NCI-H2227 (cell line): ENCODE measurements around the gene TARBP2.

Experiments used
- DNase-seq: peaks from one replicate; lab custom pipeline; 2025; ENCODE audit not compliant: unreplicated experiment; lab: John Stamatoyannopoulos, UW

The TARBP2 gene, protein sequence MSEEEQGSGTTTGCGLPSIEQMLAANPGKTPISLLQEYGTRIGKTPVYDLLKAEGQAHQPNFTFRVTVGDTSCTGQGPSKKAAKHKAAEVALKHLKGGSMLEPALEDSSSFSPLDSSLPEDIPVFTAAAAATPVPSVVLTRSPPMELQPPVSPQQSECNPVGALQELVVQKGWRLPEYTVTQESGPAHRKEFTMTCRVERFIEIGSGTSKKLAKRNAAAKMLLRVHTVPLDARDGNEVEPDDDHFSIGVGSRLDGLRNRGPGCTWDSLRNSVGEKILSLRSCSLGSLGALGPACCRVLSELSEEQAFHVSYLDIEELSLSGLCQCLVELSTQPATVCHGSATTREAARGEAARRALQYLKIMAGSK

GRCh38 chr12:53500776-53501614 lies at the start of gene TARBP2:
Gene TARBP2 (plus strand): TSS chr12:53501283. CDS start chr12:53501409, 126 bp downstream.
- peak; percentile 97 for DNase-seq

- peak; percentile 97 for DNase-seq
Observed at GRCh38 chr12:53451661-53452158, 49.4 kb upstream of the TARBP2 start, which contains the start of gene PCBP2. Gene PCBP2 (plus strand): TSS chr12:53452102. CDS start chr12:53454801, 2,699 bp downstream.

- DNase-seq: peak; percentile 86
Observed at GRCh38 chr12:53452159-53453077, 48.7 kb upstream of the TARBP2 start.

GRCh38 chr12:53453953-53454640 lies 47.0 kb upstream of the TARBP2 start:
- no peak for DNase-seq

DNA sequence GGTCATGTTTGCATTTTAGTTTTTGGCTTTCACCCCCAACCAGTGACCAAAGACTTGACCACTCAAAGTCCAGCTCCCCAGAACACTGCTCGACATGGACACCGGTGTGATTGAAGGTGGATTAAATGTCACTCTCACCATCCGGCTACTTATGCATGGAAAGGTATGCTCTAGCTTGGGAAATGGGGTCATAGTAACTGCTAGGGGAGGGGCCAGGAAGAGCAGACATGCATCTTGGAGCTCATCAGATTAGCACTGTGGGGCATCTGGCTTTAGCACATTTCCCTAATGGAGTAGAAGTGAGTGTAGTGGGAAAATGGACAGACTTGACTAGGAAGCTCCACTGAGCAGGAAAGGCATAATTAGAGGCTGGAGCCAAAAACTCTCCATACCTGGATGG lies 46.4 kb upstream of the TARBP2 start:
- DNase-seq: no peak

DNA sequence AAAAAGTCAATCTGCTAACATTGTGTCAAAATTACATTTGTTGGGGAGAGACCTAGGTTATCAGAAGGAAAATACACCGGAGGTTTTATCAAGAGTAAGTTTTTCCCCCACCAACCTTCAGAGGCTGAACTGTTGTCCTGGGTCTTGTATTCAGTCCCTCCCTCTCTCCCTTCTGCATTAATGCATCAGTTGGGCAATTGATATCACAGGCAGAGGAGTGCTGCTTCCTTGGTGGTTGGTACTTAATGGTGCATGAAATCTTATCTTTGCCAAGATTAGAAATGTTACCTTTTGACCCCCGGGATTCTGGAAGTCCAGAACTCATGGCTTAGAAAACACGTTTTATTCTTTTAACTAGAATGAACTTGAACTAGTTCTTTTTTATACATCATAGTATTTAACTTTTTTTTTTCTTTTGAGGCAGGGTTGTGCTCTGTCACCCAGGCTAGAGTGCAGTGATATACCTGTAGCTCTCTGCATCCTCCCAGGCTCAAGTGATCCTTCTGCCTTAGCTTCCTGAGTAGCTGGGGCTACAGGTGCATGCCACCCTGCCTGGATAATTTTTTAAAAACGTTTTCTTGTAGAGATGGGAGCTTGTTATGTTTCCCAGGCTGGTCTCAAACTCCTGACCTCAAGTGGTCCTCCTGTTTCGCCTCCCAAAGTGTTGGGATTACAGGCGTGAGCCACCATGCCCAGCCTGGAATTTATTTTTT lies 44.3 kb upstream of the TARBP2 start:
- DNase-seq: no peak

DNA sequence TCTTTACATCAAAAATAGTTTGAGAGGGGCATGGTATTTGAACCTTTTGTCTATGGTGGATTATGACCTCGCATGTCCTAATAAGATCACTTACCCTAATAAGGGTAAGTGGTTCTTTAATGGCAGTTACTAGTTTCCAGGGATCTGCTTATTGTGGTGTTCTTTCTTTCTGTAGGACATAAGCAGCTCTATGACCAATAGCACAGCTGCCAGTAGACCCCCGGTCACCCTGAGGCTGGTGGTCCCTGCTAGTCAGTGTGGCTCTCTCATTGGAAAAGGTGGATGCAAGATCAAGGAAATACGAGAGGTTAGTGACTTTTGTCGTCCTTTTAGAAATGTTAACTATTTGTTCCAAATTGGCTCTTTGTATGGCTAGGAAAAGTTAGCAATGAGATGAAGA lies 42.0 kb upstream of the TARBP2 start:
- DNase-seq: no peak

DNA sequence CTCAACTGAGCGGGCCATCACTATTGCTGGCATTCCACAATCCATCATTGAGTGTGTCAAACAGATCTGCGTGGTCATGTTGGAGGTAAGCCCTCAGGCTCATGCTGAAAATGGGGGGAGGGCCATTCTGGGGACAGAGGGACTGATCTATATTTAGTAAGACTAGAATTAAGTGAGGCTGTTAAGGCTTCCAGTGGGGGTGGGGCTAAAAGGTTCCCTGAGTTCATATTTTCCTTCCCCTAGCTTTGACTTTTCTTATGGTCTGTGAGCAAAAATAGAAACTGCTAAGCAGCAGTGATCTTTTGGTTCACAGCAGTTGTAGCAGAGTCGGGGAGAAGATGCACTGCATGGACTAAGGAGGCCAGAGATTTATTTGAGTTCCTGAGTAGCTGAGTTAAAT lies 40.0 kb upstream of the TARBP2 start:
- peak; percentile 19 for DNase-seq

- DNase-seq: no peak
Observed at GRCh38 chr12:53461591-53461990, 39.5 kb upstream of the TARBP2 start.

GRCh38 chr12:53462935-53463334 lies 38.1 kb upstream of the TARBP2 start:
- no peak for DNase-seq

DNA sequence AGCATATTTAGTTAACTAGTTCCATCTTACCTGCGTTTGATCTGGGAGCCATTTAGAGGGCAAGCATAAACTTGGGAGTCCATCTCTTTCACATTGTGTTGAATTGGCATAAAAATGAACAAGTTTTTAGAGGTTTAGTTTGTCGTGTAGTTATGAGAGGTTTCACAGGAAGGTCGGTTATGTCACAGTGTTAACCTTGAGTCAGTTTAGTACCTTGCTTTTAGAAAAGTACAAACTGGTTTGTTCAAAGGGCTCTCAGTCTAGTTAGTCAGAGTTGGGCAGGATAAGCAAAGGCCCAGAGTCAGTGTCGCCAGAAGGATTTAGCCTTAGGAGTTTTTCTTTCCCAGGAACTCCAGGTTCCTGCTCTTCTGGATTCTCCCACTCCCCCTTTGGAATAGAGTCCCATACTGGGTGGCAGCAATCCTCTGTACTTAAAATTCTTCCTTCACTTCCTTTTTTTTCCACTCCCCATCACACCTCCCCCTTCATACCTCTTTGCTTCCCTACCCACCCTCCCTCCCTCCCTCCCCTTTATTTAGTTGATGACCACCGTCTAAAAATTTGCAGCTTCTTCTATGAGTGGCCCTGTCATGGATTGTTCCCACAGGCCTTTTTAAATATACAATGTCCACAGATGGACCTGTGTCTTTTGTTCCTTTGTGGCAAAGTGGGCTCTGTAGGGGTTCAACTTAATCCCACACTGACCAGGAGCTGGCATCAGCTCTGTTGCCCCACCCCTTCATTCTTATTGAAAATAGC lies 37.1 kb upstream of the TARBP2 start:
- DNase-seq: no peak

GRCh38 chr12:53464685-53465418 lies 36.2 kb upstream of the TARBP2 start:
- no peak for DNase-seq

- DNase-seq: no peak
Observed at GRCh38 chr12:53465679-53466078, 35.4 kb upstream of the TARBP2 start.

DNA sequence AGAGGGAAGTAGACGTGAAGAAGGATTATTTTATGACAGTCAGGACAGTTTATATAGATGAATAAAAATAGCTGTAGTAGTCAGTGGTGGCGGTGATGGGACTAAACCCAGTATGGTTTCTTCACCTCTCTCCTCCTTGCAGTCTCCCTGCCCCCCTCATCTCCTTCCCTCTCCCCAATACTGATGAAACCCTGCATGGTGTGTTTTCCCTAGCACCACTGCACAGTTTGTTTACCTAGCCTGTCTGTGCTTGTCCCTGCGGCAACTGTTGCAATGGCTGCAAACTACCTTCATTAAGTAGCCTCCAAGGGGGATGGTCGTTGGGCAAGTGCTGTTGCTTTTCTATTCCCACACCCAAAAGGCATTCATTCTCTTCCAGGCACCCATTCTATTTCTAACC lies 34.4 kb upstream of the TARBP2 start:
- DNase-seq: no peak

DNA sequence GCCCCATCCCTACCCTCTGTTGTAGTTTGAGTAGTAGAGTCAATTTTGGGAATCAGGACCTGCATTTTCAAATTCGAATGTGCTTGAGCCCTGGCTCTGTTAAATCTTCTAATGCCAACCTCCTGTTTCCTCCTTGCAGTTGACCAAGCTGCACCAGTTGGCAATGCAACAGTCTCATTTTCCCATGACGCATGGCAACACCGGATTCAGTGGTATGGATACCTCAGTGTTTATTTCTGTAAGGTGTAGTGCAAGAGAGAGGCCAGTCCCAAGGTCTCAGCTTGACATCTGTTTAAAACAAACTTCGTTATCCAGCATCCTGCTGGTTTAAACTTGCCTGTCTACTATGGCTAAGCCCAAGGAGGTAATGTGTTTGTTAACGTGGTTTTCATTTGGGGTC lies 34.0 kb upstream of the TARBP2 start:
- no peak for DNase-seq

GRCh38 chr12:53467880-53468279 lies 33.2 kb upstream of the TARBP2 start:
- no peak for DNase-seq

- DNase-seq: no peak
Observed at GRCh38 chr12:53468282-53468681, 32.8 kb upstream of the TARBP2 start.

DNA sequence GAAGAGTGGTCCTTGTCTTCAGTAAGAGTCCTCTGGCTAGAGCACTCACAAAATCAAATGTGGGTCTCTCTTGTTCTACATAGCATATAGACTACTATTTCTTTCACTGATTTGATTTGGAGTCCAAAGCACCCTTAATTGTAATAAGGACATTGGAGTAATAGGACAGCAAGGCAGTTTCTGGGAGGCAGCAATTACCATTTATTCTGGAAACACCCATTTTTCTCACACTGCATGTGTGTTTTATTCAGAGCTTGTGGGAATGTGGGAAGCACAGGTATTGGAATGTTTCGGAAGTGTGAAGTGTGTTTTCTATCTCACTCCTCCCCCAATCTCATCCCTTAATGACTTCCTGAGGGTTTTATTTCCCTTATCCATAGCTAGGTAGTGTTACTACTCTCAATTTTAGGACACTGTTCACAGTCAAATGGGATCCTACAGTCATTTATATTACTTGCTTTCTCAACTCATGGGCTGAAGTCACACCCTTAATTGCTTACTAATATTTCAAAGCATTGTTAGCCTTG lies 29.0 kb upstream of the TARBP2 start:
- DNase-seq: no peak
